NB4 (cell line): ENCODE measurements around the gene SLC29A3.

ENCODE experiments used
- CTCF ChIP-seq: IDR thresholded peaks from one replicate; pipeline ENCODE4 v1.5.1; 2012; ENCODE audit warnings: low read depth, low read length
- MAX ChIP-seq: IDR thresholded peaks from 2 replicates; pipeline ENCODE4 v1.6.1; 2011; ENCODE audit warnings: low read depth, low read length
- POLR2A ChIP-seq: IDR thresholded peaks from 2 replicates; pipeline ENCODE4 v1.6.1; 2011; ENCODE audit warnings: mild to moderate bottlenecking; ENCODE audit not compliant: insufficient read length; ENCODE audit errors: extremely low read depth

- TF ChIP-seq CTCF (no peak), POLR2A (no peak), MAX (no peak)
Measured at GRCh38 chr10:71280216-71280615, 38.8 kb upstream of the SLC29A3 start.
